ENCODE data around the gene KIAA0930. TPM values are rescaled to one million over a fixed set of nuclear protein-coding genes. Genes with fewer than 3 reads are reported as not detected.

Gene KIAA0930
- total and polyA plus RNA-seq, 2 donors = 32.4 TPM

- DNase-seq (ENCODE audit: low read depth in 6 of 9, low spot score in 9 of 9) = peak in 4 of 9 donors; percentile 22 to 62 (median 37)
- H3K27me3 ChIP-seq (ENCODE audit: control insufficient read depth in 2 of 2, insufficient read depth in 1 of 2, low read length in 1 of 2) = no peaks in the 10 kb centered on the region
- H3K36me3 ChIP-seq (ENCODE audit: control insufficient read depth in 2 of 2, insufficient read depth in 2 of 2, low read length in 1 of 2) = peaks cover 33 to 84% of the 10 kb centered on the region in 2 donors
- H3K27ac ChIP-seq (ENCODE audit: low read depth in 1 of 2, low read length in 1 of 2) = peak overlapping the region; percentile 59 to 65
- no peaks in the 10 kb centered on the region for H3K9me3 ChIP-seq (ENCODE audit: control insufficient read depth in 2 of 2, insufficient read depth in 1 of 2, low read length in 1 of 2)
- WGBS = 62% methylated on average over 19 of the region's 19 CpGs
- peaks cover 38 to 65% of the 10 kb centered on the region in 2 donors for H3K4me1 ChIP-seq (ENCODE audit: control insufficient read depth in 2 of 2, insufficient read depth in 2 of 2, low read length in 2 of 2)
- peak overlapping the region in 1 of 2 donors; percentile 4 for H3K4me3 ChIP-seq (ENCODE audit: low read length in 2 of 2)
Measured at GRCh38 chr22:45169591-45170466, 70.9 kb downstream of the KIAA0930 start.

- 93% methylated on average over 5 of the region's 5 CpGs for WGBS
- Histone ChIP-seq H3K4me1 (ENCODE audit: control insufficient read depth in 2 of 2, insufficient read depth in 2 of 2, low read length in 2 of 2) (peaks cover 31 to 52% of the 10 kb centered on the region in 2 donors), H3K9me3 (ENCODE audit: control insufficient read depth in 2 of 2, insufficient read depth in 1 of 2, low read length in 1 of 2) (no peaks in the 10 kb centered on the region), H3K27me3 (ENCODE audit: control insufficient read depth in 2 of 2, insufficient read depth in 1 of 2, low read length in 1 of 2) (no peaks in the 10 kb centered on the region), H3K36me3 (ENCODE audit: control insufficient read depth in 2 of 2, insufficient read depth in 2 of 2, low read length in 1 of 2) (peaks cover 29 to 58% of the 10 kb centered on the region in 2 donors), H3K4me3 (ENCODE audit: low read length in 2 of 2) (no peak overlapping the region), H3K27ac (ENCODE audit: low read depth in 1 of 2, low read length in 1 of 2) (no peak overlapping the region)
- DNase-seq (ENCODE audit: low read depth in 6 of 9, low spot score in 9 of 9) = no peak
Measured at GRCh38 chr22:45166932-45167331, 73.8 kb downstream of the KIAA0930 start.

GRCh38 chr22:45164270-45165088, 76.2 kb downstream of the KIAA0930 start:
- Histone ChIP-seq H3K9me3 (ENCODE audit: control insufficient read depth in 2 of 2, insufficient read depth in 1 of 2, low read length in 1 of 2) (no peaks in the 10 kb centered on the region), H3K4me3 (ENCODE audit: low read length in 2 of 2) (peak overlapping the region; percentile 81 to 97), H3K4me1 (ENCODE audit: control insufficient read depth in 2 of 2, insufficient read depth in 2 of 2, low read length in 2 of 2) (peaks cover 22 to 40% of the 10 kb centered on the region in 2 donors), H3K27ac (ENCODE audit: low read depth in 1 of 2, low read length in 1 of 2) (peak overlapping the region; percentile 91 to 96), H3K27me3 (ENCODE audit: control insufficient read depth in 2 of 2, insufficient read depth in 1 of 2, low read length in 1 of 2) (no peaks in the 10 kb centered on the region), H3K36me3 (ENCODE audit: control insufficient read depth in 2 of 2, insufficient read depth in 2 of 2, low read length in 1 of 2) (peaks cover 13 to 34% of the 10 kb centered on the region in 2 donors)
- DNase-seq (ENCODE audit: low read depth in 6 of 9, low spot score in 9 of 9) = peak in 3 of 9 donors; percentile 25 to 57 (median 36)
- 1% methylated on average over 59 of the region's 59 CpGs for WGBS

GRCh38 chr22:45163451-45164269, 77.0 kb downstream of the KIAA0930 start, which contains the start of gene NUP50:
Gene NUP50 (plus strand): TSS chr22:45163925. CDS start chr22:45168178, 4,253 bp downstream.
- H3K27ac ChIP-seq (ENCODE audit: low read depth in 1 of 2, low read length in 1 of 2) = peak within 1 kb of the TSS; percentile 91 to 96
- H3K4me1 ChIP-seq (ENCODE audit: control insufficient read depth in 2 of 2, insufficient read depth in 2 of 2, low read length in 2 of 2) = peaks cover 20 to 34% of the 10 kb centered on the region in 2 donors
- under 1% methylated on average over 100 of the region's 100 CpGs for WGBS

GRCh38 chr22:45163099-45163450, 77.6 kb downstream of the KIAA0930 start:
- H3K4me3 ChIP-seq (ENCODE audit: low read length in 2 of 2) = peak overlapping the region; percentile 81 to 97
- H3K27me3 ChIP-seq (ENCODE audit: control insufficient read depth in 2 of 2, insufficient read depth in 1 of 2, low read length in 1 of 2) = no peaks in the 10 kb centered on the region
- DNase-seq (ENCODE audit: low read depth in 6 of 9, low spot score in 9 of 9) = no peak
- peaks cover 3 to 21% of the 10 kb centered on the region in 2 donors for H3K36me3 ChIP-seq (ENCODE audit: control insufficient read depth in 2 of 2, insufficient read depth in 2 of 2, low read length in 1 of 2)
- peak overlapping the region; percentile 77 to 94 for H3K27ac ChIP-seq (ENCODE audit: low read depth in 1 of 2, low read length in 1 of 2)
- peaks cover 20 to 34% of the 10 kb centered on the region in 2 donors for H3K4me1 ChIP-seq (ENCODE audit: control insufficient read depth in 2 of 2, insufficient read depth in 2 of 2, low read length in 2 of 2)
- WGBS = 13% methylated on average over 13 of the region's 13 CpGs
- no peaks in the 10 kb centered on the region for H3K9me3 ChIP-seq (ENCODE audit: control insufficient read depth in 2 of 2, insufficient read depth in 1 of 2, low read length in 1 of 2)

More at GRCh38 chr22:45163451-45164269, 77.0 kb downstream of the KIAA0930 start, which contains the start of gene NUP50:
- peak; percentile 85 to 99 (median 95) for DNase-seq (ENCODE audit: low read depth in 6 of 9, low spot score in 9 of 9)
- H3K36me3 ChIP-seq (ENCODE audit: control insufficient read depth in 2 of 2, insufficient read depth in 2 of 2, low read length in 1 of 2) = peaks cover 6 to 27% of the 10 kb centered on the region in 2 donors
- H3K4me3 ChIP-seq (ENCODE audit: low read length in 2 of 2) = peak within 1 kb of the TSS; percentile 81 to 97
- H3K9me3 ChIP-seq (ENCODE audit: control insufficient read depth in 2 of 2, insufficient read depth in 1 of 2, low read length in 1 of 2) = no peaks in the 10 kb centered on the region
- H3K27me3 ChIP-seq (ENCODE audit: control insufficient read depth in 2 of 2, insufficient read depth in 1 of 2, low read length in 1 of 2) = no peaks in the 10 kb centered on the region

- H3K4me3 ChIP-seq (ENCODE audit: low read length in 2 of 2) = peak overlapping the region; percentile 14 to 81
- no peak for DNase-seq (ENCODE audit: low read depth in 6 of 9, low spot score in 9 of 9)
- WGBS = 87% methylated on average over 19 of the region's 19 CpGs
- peaks cover 3 to 21% of the 10 kb centered on the region in 2 donors for H3K36me3 ChIP-seq (ENCODE audit: control insufficient read depth in 2 of 2, insufficient read depth in 2 of 2, low read length in 1 of 2)
- H3K27me3 ChIP-seq (ENCODE audit: control insufficient read depth in 2 of 2, insufficient read depth in 1 of 2, low read length in 1 of 2) = no peaks in the 10 kb centered on the region
- H3K27ac ChIP-seq (ENCODE audit: low read depth in 1 of 2, low read length in 1 of 2) = peak overlapping the region; percentile 77 to 94
- no peaks in the 10 kb centered on the region for H3K9me3 ChIP-seq (ENCODE audit: control insufficient read depth in 2 of 2, insufficient read depth in 1 of 2, low read length in 1 of 2)
- H3K4me1 ChIP-seq (ENCODE audit: control insufficient read depth in 2 of 2, insufficient read depth in 2 of 2, low read length in 2 of 2) = peaks cover 20 to 34% of the 10 kb centered on the region in 2 donors
Measured at GRCh38 chr22:45162531-45162930, 78.2 kb downstream of the KIAA0930 start.

- 60% methylated on average over 5 of the region's 5 CpGs for WGBS
- no peaks in the 10 kb centered on the region for H3K9me3 ChIP-seq (ENCODE audit: control insufficient read depth in 2 of 2, insufficient read depth in 1 of 2, low read length in 1 of 2)
- no peak overlapping the region for H3K4me3 ChIP-seq (ENCODE audit: low read length in 2 of 2)
- H3K27ac ChIP-seq (ENCODE audit: low read depth in 1 of 2, low read length in 1 of 2) = peak overlapping the region in 1 of 2 donors; percentile 46
- no peaks in the 10 kb centered on the region for H3K27me3 ChIP-seq (ENCODE audit: control insufficient read depth in 2 of 2, insufficient read depth in 1 of 2, low read length in 1 of 2)
- H3K4me1 ChIP-seq (ENCODE audit: control insufficient read depth in 2 of 2, insufficient read depth in 2 of 2, low read length in 2 of 2) = peaks cover 9 to 19% of the 10 kb centered on the region in 2 donors
- H3K36me3 ChIP-seq (ENCODE audit: control insufficient read depth in 2 of 2, insufficient read depth in 2 of 2, low read length in 1 of 2) = peaks cover 11 to 13% of the 10 kb centered on the region in 2 donors
- DNase-seq (ENCODE audit: low read depth in 6 of 9, low spot score in 9 of 9) = no peak
Measured at GRCh38 chr22:45159652-45160462, 80.8 kb downstream of the KIAA0930 start.

GRCh38 chr22:45157907-45158306, 82.8 kb downstream of the KIAA0930 start:
- peaks cover 8 to 21% of the 10 kb centered on the region in 2 donors for H3K36me3 ChIP-seq (ENCODE audit: control insufficient read depth in 2 of 2, insufficient read depth in 2 of 2, low read length in 1 of 2)
- H3K27ac ChIP-seq (ENCODE audit: low read depth in 1 of 2, low read length in 1 of 2) = no peak overlapping the region
- no peak for DNase-seq (ENCODE audit: low read depth in 6 of 9, low spot score in 9 of 9)
- WGBS = 87% methylated on average over 3 of the region's 3 CpGs
- H3K4me3 ChIP-seq (ENCODE audit: low read length in 2 of 2) = no peak overlapping the region
- H3K27me3 ChIP-seq (ENCODE audit: control insufficient read depth in 2 of 2, insufficient read depth in 1 of 2, low read length in 1 of 2) = no peaks in the 10 kb centered on the region
- H3K4me1 ChIP-seq (ENCODE audit: control insufficient read depth in 2 of 2, insufficient read depth in 2 of 2, low read length in 2 of 2) = peaks cover 5 to 15% of the 10 kb centered on the region in 2 donors
- H3K9me3 ChIP-seq (ENCODE audit: control insufficient read depth in 2 of 2, insufficient read depth in 1 of 2, low read length in 1 of 2) = no peaks in the 10 kb centered on the region
